ENCODE measurements around the gene RAD51B. TPM values are rescaled to one million over a fixed set of nuclear protein-coding genes. Genes with fewer than 3 reads are reported as not detected.

RAD51B gene
- total RNA-seq, 1 experiment from 2014 or later, result 20.0 TPM

GRCh38 chr14:68734231-68734732, 914.7 kb downstream of the RAD51B start (continued):
- TF ChIP-seq MAX (IDR thresholded peaks at IDR 0.05), result no peak
- no peak for TF ChIP-seq EZH2 (IDR thresholded peaks at IDR 0.05)
- TF ChIP-seq SP1 (IDR thresholded peaks at IDR 0.05; ENCODE audit: low read depth), result no peak

GRCh38 chr14:68735856-68736255, 916.3 kb downstream of the RAD51B start:
- Histone ChIP-seq H3K27ac (ENCODE audit: low read depth, low read length) (no peak overlapping the region), H3K9me3 (ENCODE audit: control insufficient read depth in 1 of 2, insufficient read depth in 1 of 2, low read depth in 1 of 2, low read length in 2 of 2) (no peaks in the 10 kb centered on the region), H3K9me2 (ENCODE audit: insufficient read depth) (no peaks in the 10 kb centered on the region), H3K9ac (ENCODE audit: low read length) (no peak overlapping the region), H3K79me2 (ENCODE audit: insufficient read depth, low read length) (no peaks in the 10 kb centered on the region), H3K36me3 (ENCODE audit: control insufficient read depth in 1 of 2, insufficient read depth in 2 of 2, low read length in 2 of 2) (no peaks in the 10 kb centered on the region), H3K4me2 (ENCODE audit: low read length) (no peak overlapping the region), H4K20me1 (ENCODE audit: insufficient read depth) (no peaks in the 10 kb centered on the region), H3K27me3 (ENCODE audit: insufficient read depth, low read length) (no peaks in the 10 kb centered on the region), H2AFZ (ENCODE audit: low read depth, low read length, poor library complexity, severe bottlenecking) (no peak overlapping the region), H3K4me3 (replicated peaks in 1 of 2; ENCODE audit: low read depth in 1 of 2, low read length in 2 of 2) (no peak overlapping the region), H3K4me1 (ENCODE audit: control insufficient read depth in 1 of 2, insufficient read depth in 2 of 2, low read length in 2 of 2) (no peaks in the 10 kb centered on the region; a peak in 1 of 4 replicates)
- CTCF ChIA-PET, result no interaction called here
- POLR2A ChIA-PET, result no interaction called here
- RAD21 ChIA-PET (ENCODE audit: low non-redundant PET in 1 of 2, low total read pairs in 2 of 2, uncharacterized antibody in 2 of 2, unreplicated experiment in 2 of 2), result no interaction called here
- intact Hi-C loops (cut with micrococcal nuclease), result no loop called here
- no TSS peak for BruUV-seq (replicated peaks)
- ATAC-seq (no peak), DNase-seq (ENCODE audit: low read depth, low spot score) (no peak)
- TF ChIP-seq EGR1 (IDR thresholded peaks at IDR 0.05; ENCODE audit: low read depth) (no peak), MAX (IDR thresholded peaks at IDR 0.05) (no peak), CBX3 (IDR thresholded peaks at IDR 0.05; ENCODE audit: low read depth) (no peak), SP1 (IDR thresholded peaks at IDR 0.05; ENCODE audit: low read depth) (no peak), SIN3A (IDR thresholded peaks at IDR 0.05; ENCODE audit: low read depth) (no peak), ELF1 (IDR thresholded peaks at IDR 0.05; ENCODE audit: borderline replicate concordance, low read depth) (no peak), FOSL1 (IDR thresholded peaks at IDR 0.05; ENCODE audit: low read depth) (no peak), CTCF (IDR thresholded peaks at IDR 0.05 in 2 of 3, conservative IDR thresholded peaks at IDR 0.05 in 1 of 3; ENCODE audit: borderline replicate concordance in 1 of 3, insufficient read depth in 1 of 3, low read depth in 2 of 3, low read length in 2 of 3) (no peak), SRF (IDR thresholded peaks at IDR 0.05; ENCODE audit: low read depth) (no peak), JUND (IDR thresholded peaks at IDR 0.05) (no peak), YY1 (IDR thresholded peaks at IDR 0.05; ENCODE audit: extremely low read depth, insufficient replicate concordance, low read depth, low read length) (no peak), EZH2 (IDR thresholded peaks at IDR 0.05) (no peak), POLR2AphosphoS5 (IDR thresholded peaks at IDR 0.05; ENCODE audit: low read depth, low read length) (no peak), TCF7L2 (IDR thresholded peaks at IDR 0.05; ENCODE audit: borderline replicate concordance, extremely low read depth, insufficient read depth, insufficient read length) (no peak)
- TF ChIP-seq, protein P1, sequence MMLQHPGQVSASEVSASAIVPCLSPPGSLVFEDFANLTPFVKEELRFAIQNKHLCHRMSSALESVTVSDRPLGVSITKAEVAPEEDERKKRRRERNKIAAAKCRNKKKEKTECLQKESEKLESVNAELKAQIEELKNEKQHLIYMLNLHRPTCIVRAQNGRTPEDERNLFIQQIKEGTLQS (IDR thresholded peaks at IDR 0.05), result no peak

Data from HCT116 (cell line).